ENCODE measurements around the gene XPR1. TPM values are rescaled to one million over a fixed set of nuclear protein-coding genes. Genes with fewer than 3 reads are reported as not detected.

The XPR1 gene
- total RNA-seq, 1 donor from 2014 or later = 21.4 TPM

DNA sequence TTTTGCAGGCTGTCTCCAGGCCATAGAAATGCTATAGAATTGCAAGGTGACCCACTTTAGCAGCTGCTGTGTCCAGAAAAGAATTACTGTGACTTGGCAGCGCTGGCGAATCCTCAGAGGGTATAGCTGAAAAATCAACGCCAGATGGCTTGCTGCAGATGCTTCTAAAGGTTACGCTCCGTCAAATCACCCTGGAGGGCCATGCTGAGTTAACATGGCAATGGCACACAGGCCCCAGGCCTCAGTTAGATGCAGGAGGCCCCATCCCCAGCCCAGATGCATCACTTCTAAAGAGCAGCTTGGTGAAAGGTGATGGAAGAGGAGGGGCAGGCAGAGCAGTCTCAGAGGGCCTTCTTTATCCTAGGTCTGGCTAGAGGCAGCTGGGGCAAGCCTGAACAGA, 298.9 kb downstream of the XPR1 start:
- H3K27ac Mint-ChIP-seq (ENCODE audit: unreplicated experiment) = no peak overlapping the region
- H3K4me1 Mint-ChIP-seq (ENCODE audit: unreplicated experiment) = peaks cover 32% of the 10 kb centered on the region
- peaks cover 4% of the 10 kb centered on the region for H3K36me3 Mint-ChIP-seq (ENCODE audit: unreplicated experiment)
- H3K27me3 Mint-ChIP-seq (ENCODE audit: unreplicated experiment) = no peaks in the 10 kb centered on the region
- no peak for DNase-seq (ENCODE audit: extremely low spot score, unreplicated experiment)
- TF ChIP-seq, protein P1, sequence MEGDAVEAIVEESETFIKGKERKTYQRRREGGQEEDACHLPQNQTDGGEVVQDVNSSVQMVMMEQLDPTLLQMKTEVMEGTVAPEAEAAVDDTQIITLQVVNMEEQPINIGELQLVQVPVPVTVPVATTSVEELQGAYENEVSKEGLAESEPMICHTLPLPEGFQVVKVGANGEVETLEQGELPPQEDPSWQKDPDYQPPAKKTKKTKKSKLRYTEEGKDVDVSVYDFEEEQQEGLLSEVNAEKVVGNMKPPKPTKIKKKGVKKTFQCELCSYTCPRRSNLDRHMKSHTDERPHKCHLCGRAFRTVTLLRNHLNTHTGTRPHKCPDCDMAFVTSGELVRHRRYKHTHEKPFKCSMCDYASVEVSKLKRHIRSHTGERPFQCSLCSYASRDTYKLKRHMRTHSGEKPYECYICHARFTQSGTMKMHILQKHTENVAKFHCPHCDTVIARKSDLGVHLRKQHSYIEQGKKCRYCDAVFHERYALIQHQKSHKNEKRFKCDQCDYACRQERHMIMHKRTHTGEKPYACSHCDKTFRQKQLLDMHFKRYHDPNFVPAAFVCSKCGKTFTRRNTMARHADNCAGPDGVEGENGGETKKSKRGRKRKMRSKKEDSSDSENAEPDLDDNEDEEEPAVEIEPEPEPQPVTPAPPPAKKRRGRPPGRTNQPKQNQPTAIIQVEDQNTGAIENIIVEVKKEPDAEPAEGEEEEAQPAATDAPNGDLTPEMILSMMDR (IDR thresholded peaks at IDR 0.05) = no peak
- H3K4me3 Mint-ChIP-seq (ENCODE audit: unreplicated experiment) = no peak overlapping the region
- no peaks in the 10 kb centered on the region for H3K9me3 Mint-ChIP-seq (ENCODE audit: unreplicated experiment)

DNA sequence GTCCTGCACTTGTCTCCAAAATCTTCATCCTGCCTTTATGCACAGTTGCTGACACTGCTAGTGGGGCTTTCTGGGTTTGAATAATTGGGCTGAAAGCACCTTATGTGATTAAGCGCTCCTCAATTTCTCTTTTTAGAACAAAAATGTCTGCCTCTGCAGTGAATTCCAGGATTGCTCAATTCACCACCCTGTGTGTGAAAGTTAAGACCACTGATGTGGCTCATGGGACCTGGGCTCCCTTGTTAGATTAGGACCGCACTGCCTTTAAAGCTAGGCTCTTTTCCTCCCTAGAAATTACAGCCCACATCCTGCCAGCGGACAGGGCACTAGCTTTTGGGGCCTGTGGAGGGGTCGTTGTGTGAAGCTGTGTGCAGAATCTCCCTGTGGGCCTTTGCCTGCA, 299.7 kb downstream of the XPR1 start:
- Mint-ChIP-seq H3K4me1 (ENCODE audit: unreplicated experiment) (peaks cover 23% of the 10 kb centered on the region), H3K27ac (ENCODE audit: unreplicated experiment) (no peak overlapping the region), H3K27me3 (ENCODE audit: unreplicated experiment) (no peaks in the 10 kb centered on the region), H3K9me3 (ENCODE audit: unreplicated experiment) (no peaks in the 10 kb centered on the region), H3K36me3 (ENCODE audit: unreplicated experiment) (peaks cover 5% of the 10 kb centered on the region), H3K4me3 (ENCODE audit: unreplicated experiment) (no peak overlapping the region)
- TF ChIP-seq, protein P1 (IDR thresholded peaks at IDR 0.05) = no peak
- no peak for DNase-seq (ENCODE audit: extremely low spot score, unreplicated experiment)

- Mint-ChIP-seq H3K27me3 (ENCODE audit: unreplicated experiment) (no peaks in the 10 kb centered on the region), H3K36me3 (ENCODE audit: unreplicated experiment) (peaks cover 7% of the 10 kb centered on the region), H3K27ac (ENCODE audit: unreplicated experiment) (no peak overlapping the region), H3K9me3 (ENCODE audit: unreplicated experiment) (no peaks in the 10 kb centered on the region), H3K4me3 (ENCODE audit: unreplicated experiment) (no peak overlapping the region), H3K4me1 (ENCODE audit: unreplicated experiment) (peaks cover 15% of the 10 kb centered on the region)
- TF ChIP-seq, protein P1 (IDR thresholded peaks at IDR 0.05) = no peak
- DNase-seq (ENCODE audit: extremely low spot score, unreplicated experiment) = no peak
Measured at GRCh38 chr1:180932378-180932777, 300.6 kb downstream of the XPR1 start.

GRCh38 chr1:180933141-180933540, 301.3 kb downstream of the XPR1 start:
- H3K27ac Mint-ChIP-seq (ENCODE audit: unreplicated experiment) = no peak overlapping the region
- no peaks in the 10 kb centered on the region for H3K27me3 Mint-ChIP-seq (ENCODE audit: unreplicated experiment)
- no peaks in the 10 kb centered on the region for H3K9me3 Mint-ChIP-seq (ENCODE audit: unreplicated experiment)
- TF ChIP-seq, protein P1 (IDR thresholded peaks at IDR 0.05) = no peak
- H3K4me3 Mint-ChIP-seq (ENCODE audit: unreplicated experiment) = no peak overlapping the region
- H3K4me1 Mint-ChIP-seq (ENCODE audit: unreplicated experiment) = peaks cover 9% of the 10 kb centered on the region
- H3K36me3 Mint-ChIP-seq (ENCODE audit: unreplicated experiment) = peaks cover 7% of the 10 kb centered on the region
- no peak for DNase-seq (ENCODE audit: extremely low spot score, unreplicated experiment)

DNA sequence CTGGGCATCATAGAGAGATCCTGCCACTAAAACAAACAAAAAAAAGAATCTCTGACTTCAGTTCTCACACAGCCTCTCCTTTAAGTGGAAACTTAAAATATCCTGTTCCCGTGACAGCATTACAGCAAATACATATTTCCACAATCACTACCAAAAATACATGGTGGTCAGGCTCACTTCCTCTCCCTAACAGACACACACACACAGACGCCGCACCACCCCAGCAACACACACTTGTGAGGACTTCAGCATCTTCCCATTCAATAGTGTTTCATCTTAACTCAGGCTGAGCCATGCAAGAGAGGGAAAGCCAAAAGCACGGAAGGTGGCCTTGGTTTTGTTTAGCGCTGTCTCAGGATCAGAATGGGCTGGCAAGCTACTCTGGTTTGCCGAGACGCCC, 302.7 kb downstream of the XPR1 start:
- TF ChIP-seq, protein P1 (IDR thresholded peaks at IDR 0.05) = no peak
- Mint-ChIP-seq H3K9me3 (ENCODE audit: unreplicated experiment) (no peaks in the 10 kb centered on the region), H3K27ac (ENCODE audit: unreplicated experiment) (no peak overlapping the region), H3K4me1 (ENCODE audit: unreplicated experiment) (peaks cover 2% of the 10 kb centered on the region), H3K4me3 (ENCODE audit: unreplicated experiment) (no peak overlapping the region), H3K27me3 (ENCODE audit: unreplicated experiment) (no peaks in the 10 kb centered on the region), H3K36me3 (ENCODE audit: unreplicated experiment) (peaks cover 4% of the 10 kb centered on the region)
- no peak for DNase-seq (ENCODE audit: extremely low spot score, unreplicated experiment)
